Subcutaneous adipose tissue (tissue), 4 donors: ENCODE data around the gene SLC38A1. TPM values are rescaled to one million over a fixed set of nuclear protein-coding genes. Genes with fewer than 3 reads are reported as not detected.

ENCODE experiments used
- CTCF ChIP-seq: fragments of 450-650 bp; IDR thresholded peaks from one replicate; pipeline ENCODE4 v1.5.1; 2016; ENCODE audit warnings: low read depth, mild to moderate bottlenecking, control low read depth, antibody characterized with exemption, moderate library complexity
- total RNA-seq, 4 donors: library from RNA; depleted of rRNA; stranded (reverse); fragments of >200 nt; gene quantifications; one replicate each; pipeline ENCODE4 v1.1.0, GENCODE V29; 2016

Gene SLC38A1
- total RNA-seq, 4 donors from 2014 or later, result 3.8 to 15.0 (median 8.5) TPM

DNA sequence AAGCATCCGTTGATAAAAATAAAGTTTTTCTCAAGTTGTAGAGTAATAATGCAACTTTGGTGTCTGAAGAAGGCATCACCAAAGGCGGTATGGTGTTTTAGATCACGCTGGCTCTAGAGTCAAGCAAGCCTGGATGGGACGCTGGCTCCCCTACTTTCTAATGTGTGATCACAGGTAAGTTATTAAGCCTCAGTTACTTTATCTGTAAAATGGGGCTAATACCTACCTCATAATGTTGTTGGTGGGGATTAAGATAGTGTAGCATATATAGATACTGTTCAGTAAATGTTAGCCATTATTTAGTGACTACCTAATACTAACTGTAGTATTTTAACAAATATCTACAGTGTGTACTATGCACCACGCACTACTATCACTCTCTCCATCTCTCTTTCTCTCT lies 45.8 kb downstream of the SLC38A1 start:
- no peak for TF ChIP-seq CTCF

DNA sequence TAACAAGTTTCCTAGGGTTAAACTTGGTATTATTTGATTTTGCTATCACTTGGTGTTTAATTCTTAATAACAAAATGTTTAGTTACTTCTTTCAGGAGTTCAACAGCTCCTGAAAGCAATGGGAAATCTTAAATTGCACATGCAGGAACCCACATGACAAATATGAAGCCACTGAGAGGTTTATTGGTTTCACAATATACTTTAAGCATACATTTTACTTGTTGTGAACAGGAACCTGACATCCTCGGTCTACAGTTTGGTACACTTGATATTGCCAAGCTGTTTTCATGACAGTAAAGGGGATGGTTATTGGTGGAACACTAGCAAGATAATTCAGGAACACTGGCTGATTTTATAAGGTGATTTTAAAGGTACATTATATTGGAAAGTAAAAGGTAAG lies 46.2 kb downstream of the SLC38A1 start:
- no peak for TF ChIP-seq CTCF

DNA sequence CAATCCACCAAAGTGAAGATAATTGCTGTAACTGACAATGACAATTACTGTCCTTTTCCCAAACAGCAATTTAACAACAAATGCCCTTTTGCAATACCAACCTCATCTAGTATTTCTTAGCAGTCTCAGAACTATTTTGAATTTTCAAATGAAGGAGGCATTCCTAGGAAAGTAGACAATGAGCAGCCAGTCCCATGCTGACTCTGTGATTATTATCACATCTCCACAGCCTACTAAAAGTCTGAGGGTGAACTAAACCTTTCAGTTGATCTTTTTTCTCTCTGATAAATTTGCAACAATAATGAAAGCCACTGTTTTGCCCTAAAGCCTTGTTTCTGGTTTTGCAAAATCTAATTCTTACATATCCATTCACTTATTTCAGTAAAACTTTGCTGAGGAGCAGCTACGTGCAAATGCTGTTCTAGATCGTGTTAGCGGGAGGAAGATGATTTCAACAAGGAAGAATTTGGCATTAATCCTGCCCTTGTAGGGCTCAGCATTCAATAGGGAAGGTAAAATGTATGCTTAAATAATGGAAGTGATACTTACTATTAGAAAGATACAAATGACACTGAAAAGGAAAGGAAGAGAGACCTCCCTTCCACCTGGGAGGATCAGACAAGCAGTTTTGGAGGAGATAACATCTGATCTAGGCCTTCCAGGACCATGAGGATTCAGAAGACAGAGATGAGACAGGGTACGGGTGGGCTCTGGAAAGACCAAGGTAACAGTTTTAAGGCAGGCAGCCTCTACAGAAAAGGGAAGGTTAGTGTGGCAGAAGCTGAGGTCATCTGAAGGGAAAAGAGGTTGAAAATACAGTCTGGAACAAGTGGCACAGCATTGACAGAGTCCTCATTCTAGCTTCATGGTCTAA lies 47.4 kb downstream of the SLC38A1 start:
- no peak for TF ChIP-seq CTCF

- no peak for TF ChIP-seq CTCF
Observed at GRCh38 chr12:46219877-46220655, 48.8 kb downstream of the SLC38A1 start.

DNA sequence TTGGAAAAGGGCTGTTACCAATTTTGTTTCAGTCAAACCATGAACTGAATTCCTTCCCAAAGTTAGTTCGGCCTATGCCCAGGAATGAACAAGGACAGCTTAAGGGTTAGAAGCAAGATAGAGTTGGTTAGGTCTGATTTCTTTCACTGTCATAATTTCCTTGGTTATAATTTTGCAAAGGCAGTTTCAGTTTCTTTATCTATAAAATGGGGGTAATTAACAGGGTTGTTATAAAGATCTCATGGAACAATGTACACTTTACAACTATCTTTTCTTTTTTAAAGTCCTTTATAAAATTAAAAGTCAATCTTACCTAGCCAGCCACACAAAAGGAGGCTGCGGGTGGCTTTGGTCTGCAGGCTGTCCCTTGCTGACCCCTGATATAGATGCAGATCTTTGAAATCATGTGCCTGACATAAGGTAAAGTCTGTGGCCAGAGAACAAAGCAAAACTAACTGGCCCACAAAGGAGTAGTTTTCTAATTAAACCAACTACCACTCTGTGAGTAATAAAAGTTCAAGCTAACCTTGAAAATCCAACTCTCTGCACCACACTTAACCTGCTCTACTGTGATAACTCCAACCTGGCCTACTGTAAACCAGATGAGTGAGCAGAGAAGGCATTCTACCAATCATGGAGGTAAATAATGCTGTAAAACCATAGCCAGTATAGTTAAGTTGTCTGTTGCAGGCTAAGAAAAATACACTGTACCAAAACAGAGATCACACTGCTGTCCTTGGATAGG lies 49.5 kb downstream of the SLC38A1 start:
- no peak for TF ChIP-seq CTCF

GRCh38 chr12:46218322-46219095 lies 50.3 kb downstream of the SLC38A1 start:
- no peak for TF ChIP-seq CTCF
